Activated CD4-positive, alpha-beta T cell treated with anti-CD3 and anti-CD28 coated beads, Interleukin-2, amount 50 U/mL, for 24 hours (primary cell): Measurements from ENCODE around the gene RYR2.
A peak's percentile ranks its signal among the peaks of the same experiment; 100 is the strongest.
"Not testable (repeated sequence)": the region's sequence is repeated elsewhere in the genome, so short reads cannot be mapped to it uniquely, and the experiment has no call there.

Experiments used
- DNase-seq, 2 donors: peaks; one replicate each; pipeline ENCODE4 v3.0.0-alpha.2; 2020; ENCODE audit warnings: low read depth in 1 of 2, low spot score in 1 of 2

The RYR2 gene

GRCh38 chr1:237320890-237321289 lies 278.9 kb downstream of the RYR2 start:
- no peak for DNase-seq

- no peak for DNase-seq
These were observed 282.2 kb downstream of the RYR2 start for GRCh38 chr1:237324226-237324625.

- no peak for DNase-seq
These were observed 285.1 kb downstream of the RYR2 start for GRCh38 chr1:237327061-237327460.

- DNase-seq = no peak
These were observed 298.9 kb downstream of the RYR2 start for GRCh38 chr1:237340892-237341291.

GRCh38 chr1:237341391-237341790 lies 299.4 kb downstream of the RYR2 start:
- no peak for DNase-seq

GRCh38 chr1:237342730-237343129 lies 300.7 kb downstream of the RYR2 start:
- DNase-seq = no peak

GRCh38 chr1:237352747-237353146 lies 310.8 kb downstream of the RYR2 start:
- DNase-seq = no peak

- no peak for DNase-seq
These were observed 311.9 kb downstream of the RYR2 start for GRCh38 chr1:237353918-237354317.

- no peak for DNase-seq
These were observed 313.0 kb downstream of the RYR2 start for GRCh38 chr1:237355022-237355421.

- DNase-seq = no peak
These were observed 316.6 kb downstream of the RYR2 start for GRCh38 chr1:237358555-237358954.

- no peak for DNase-seq
These were observed 325.8 kb downstream of the RYR2 start for GRCh38 chr1:237367758-237368157.

GRCh38 chr1:237371477-237371876 lies 329.5 kb downstream of the RYR2 start:
- DNase-seq = not testable (repeated sequence)

GRCh38 chr1:237383791-237384190 lies 341.8 kb downstream of the RYR2 start:
- no peak for DNase-seq

GRCh38 chr1:237384213-237384612 lies 342.2 kb downstream of the RYR2 start:
- no peak for DNase-seq

- no peak for DNase-seq
These were observed 344.6 kb downstream of the RYR2 start for GRCh38 chr1:237386362-237387143.

GRCh38 chr1:237387144-237387505 lies 345.1 kb downstream of the RYR2 start:
- DNase-seq = no peak

- DNase-seq = no peak
These were observed 348.8 kb downstream of the RYR2 start for GRCh38 chr1:237390823-237391222.

- DNase-seq = no peak
These were observed 351.6 kb downstream of the RYR2 start for GRCh38 chr1:237393632-237394031.

GRCh38 chr1:237394281-237394680 lies 352.3 kb downstream of the RYR2 start:
- no peak for DNase-seq

- DNase-seq = no peak
These were observed 354.4 kb downstream of the RYR2 start for GRCh38 chr1:237396426-237396825.

- DNase-seq = no peak
These were observed 356.8 kb downstream of the RYR2 start for GRCh38 chr1:237398751-237399150.

- DNase-seq = no peak
These were observed 363.9 kb downstream of the RYR2 start for GRCh38 chr1:237405912-237406311.

- DNase-seq = peak in 1 of 2 donors; percentile 3
These were observed 369.6 kb downstream of the RYR2 start for GRCh38 chr1:237411621-237412020.
